Left ventricle myocardium inferior (tissue), 1 donor: Measurements from ENCODE around the gene TNFSF4. TPM values are rescaled to one million over a fixed set of nuclear protein-coding genes. Genes with fewer than 3 reads are reported as not detected.

ENCODE experiments used
- DNase-seq: peaks from one replicate; pipeline ENCODE4 v3.0.0-alpha.2; 2020
- H3K27ac ChIP-seq: fragments of 200-600 bp; replicated peaks from 2 replicates; pipeline ENCODE4 v1.8.0; 2021
- H3K27me3 ChIP-seq: fragments of 200-600 bp; 2 replicates; pipeline ENCODE4 v1.8.0; 2021; ENCODE audit warnings: low read depth
- H3K36me3 ChIP-seq: fragments of 200-600 bp; 2 replicates; pipeline ENCODE4 v1.8.0; 2021
- H3K4me1 ChIP-seq: fragments of 200-600 bp; 2 replicates; pipeline ENCODE4 v1.8.0; 2021
- H3K4me3 ChIP-seq: fragments of 200-600 bp; 2 replicates; pipeline ENCODE4 v1.8.0; 2021; ENCODE audit warnings: mild to moderate bottlenecking, moderate library complexity
- H3K9me3 ChIP-seq: fragments of 200-600 bp; replicated peaks from 2 replicates; pipeline ENCODE4 v1.8.0; 2021
- intact Hi-C: fragments of 100-400 bp; cut with micrococcal nuclease; formaldehyde crosslinking; loops from one replicate; pipeline ENCODE4 v1.11.0; 2022
- total RNA-seq: library from RNA; stranded (reverse); fragmentation: NEBNext Ultra II Directional; extraction: Animal tissue kit (Norgen Biotek cat#: 25700); gene quantifications from one replicate; pipeline ENCODE4 v1.2.1, GENCODE V29; 2021
- TF ChIP-seq, protein P1 (sequence below): fragments of 200-600 bp; IDR thresholded peaks from 2 replicates; pipeline ENCODE4 v1.8.0; 2021; ENCODE audit warnings: antibody characterized with exemption, mild to moderate bottlenecking, borderline replicate concordance
- donor health status: DM: no; HTN: yes; CAD: no; lungs with severe emphysema.

Gene TNFSF4
- total RNA-seq, 1 donor from 2014 or later, result 0.44 TPM

- Histone ChIP-seq H3K27me3 (no peaks in the 10 kb centered on the region), H3K36me3 (no peaks in the 10 kb centered on the region), H3K4me1 (peaks cover 44% of the 10 kb centered on the region), H3K9me3 (no peaks in the 10 kb centered on the region), H3K4me3 (no peak overlapping the region), H3K27ac (no peak overlapping the region)
- no peak for DNase-seq
- TF ChIP-seq, protein P1, sequence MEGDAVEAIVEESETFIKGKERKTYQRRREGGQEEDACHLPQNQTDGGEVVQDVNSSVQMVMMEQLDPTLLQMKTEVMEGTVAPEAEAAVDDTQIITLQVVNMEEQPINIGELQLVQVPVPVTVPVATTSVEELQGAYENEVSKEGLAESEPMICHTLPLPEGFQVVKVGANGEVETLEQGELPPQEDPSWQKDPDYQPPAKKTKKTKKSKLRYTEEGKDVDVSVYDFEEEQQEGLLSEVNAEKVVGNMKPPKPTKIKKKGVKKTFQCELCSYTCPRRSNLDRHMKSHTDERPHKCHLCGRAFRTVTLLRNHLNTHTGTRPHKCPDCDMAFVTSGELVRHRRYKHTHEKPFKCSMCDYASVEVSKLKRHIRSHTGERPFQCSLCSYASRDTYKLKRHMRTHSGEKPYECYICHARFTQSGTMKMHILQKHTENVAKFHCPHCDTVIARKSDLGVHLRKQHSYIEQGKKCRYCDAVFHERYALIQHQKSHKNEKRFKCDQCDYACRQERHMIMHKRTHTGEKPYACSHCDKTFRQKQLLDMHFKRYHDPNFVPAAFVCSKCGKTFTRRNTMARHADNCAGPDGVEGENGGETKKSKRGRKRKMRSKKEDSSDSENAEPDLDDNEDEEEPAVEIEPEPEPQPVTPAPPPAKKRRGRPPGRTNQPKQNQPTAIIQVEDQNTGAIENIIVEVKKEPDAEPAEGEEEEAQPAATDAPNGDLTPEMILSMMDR, result no peak
- intact Hi-C loops, result no loop called here
These were observed 3.2 kb upstream of the TNFSF4 start for GRCh38 chr1:173210283-173210682.

DNA sequence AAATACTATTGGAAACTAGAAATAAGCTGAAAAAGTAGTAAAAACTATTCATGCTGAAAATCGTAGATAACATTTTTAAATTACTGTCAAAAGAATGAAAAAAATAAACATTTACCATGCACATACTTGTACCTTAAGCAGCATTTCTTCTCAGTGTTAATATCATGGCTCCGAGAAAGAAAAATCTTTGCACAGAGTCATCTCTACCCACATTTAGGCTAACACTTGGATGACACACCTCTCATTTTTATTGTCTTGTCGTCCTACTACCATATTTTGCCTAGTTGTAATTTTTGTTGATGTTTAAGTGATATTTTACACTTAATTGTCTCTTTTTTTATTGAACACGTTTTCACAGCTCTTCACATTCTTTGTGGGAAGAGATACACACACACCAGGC is 1.7 kb upstream of the TNFSF4 start:
- no peaks in the 10 kb centered on the region for H3K9me3 ChIP-seq
- no peaks in the 10 kb centered on the region for H3K27me3 ChIP-seq
- no peak overlapping the region for H3K27ac ChIP-seq
- no peaks in the 10 kb centered on the region for H3K36me3 ChIP-seq
- no peak overlapping the region for H3K4me3 ChIP-seq
- no peak for DNase-seq
- H3K4me1 ChIP-seq, result peaks cover 49% of the 10 kb centered on the region
- intact Hi-C loops, result no loop called here
- TF ChIP-seq, protein P1, result no peak

DNA sequence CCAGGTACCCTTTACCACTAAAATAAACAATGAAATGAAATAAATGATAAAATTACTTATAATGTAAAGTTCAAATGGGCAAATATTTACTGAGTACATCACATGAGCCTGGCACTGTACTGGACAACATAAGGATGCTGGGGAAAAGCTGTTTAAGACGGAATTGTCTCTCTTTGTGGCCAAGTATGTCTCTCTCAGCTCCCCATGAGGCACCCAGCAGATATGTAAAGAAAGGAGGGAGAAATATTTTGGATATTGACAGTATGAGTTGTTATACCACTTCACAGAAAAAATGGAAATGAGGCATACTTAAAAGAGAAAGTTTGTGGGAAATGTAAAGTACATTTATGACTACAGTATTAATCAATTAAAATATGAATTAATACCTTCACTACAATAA is 1.0 kb upstream of the TNFSF4 start:
- H3K27ac ChIP-seq, result no peak overlapping the region
- H3K27me3 ChIP-seq, result no peaks in the 10 kb centered on the region
- H3K36me3 ChIP-seq, result no peaks in the 10 kb centered on the region
- H3K9me3 ChIP-seq, result no peaks in the 10 kb centered on the region
- TF ChIP-seq, protein P1, result no peak
- H3K4me3 ChIP-seq, result no peak overlapping the region
- peaks cover 49% of the 10 kb centered on the region for H3K4me1 ChIP-seq
- intact Hi-C loops, result no loop called here
- no peak for DNase-seq

DNA sequence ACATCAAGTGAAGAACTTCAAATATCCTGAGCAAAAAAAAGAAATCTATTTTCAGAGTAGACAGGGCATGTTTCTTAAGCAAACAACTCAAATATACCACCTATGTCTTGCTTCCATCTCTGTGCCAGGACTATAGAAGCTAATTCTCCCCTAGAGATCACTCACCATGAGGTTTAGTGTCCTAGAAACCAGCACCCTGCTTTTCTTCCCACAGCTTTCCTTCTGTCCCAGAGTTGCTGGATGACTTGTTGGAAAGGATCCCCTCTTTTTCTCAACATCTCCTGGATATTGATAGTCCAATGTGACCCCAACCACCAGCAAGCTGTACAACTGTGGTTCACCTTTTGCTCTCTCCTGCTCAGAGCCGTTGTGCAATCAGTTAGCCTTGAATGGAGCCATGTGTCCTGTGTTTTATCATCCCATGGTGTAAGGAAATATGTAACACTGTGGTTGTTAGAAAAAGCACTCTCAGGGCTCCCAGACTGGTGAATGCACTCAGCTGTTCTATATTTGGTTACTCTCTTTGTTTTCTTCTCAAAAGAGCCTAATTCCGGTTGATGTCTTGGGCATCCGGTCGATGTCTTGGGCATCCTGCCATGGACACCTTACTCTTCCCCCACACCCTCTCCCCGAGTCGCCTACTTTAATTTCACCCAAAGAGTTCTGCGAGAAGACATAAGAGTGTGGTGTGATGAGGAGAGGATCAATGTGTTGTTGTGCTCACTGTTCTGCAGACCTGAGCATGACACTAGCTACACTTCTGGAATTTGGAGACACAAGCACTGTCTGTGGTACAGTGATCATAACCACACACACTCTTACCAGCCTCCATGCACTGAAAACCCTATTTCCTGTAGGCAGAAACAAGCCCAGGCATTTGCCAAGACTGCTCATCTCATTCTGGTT is 1.7 kb downstream of the TNFSF4 start:
- intact Hi-C loops, result no loop called here
- Histone ChIP-seq H3K27ac (no peak overlapping the region), H3K27me3 (no peaks in the 10 kb centered on the region), H3K9me3 (no peaks in the 10 kb centered on the region), H3K4me3 (no peak overlapping the region), H3K36me3 (no peaks in the 10 kb centered on the region), H3K4me1 (peaks cover 40% of the 10 kb centered on the region)
- DNase-seq, result no peak
- TF ChIP-seq, protein P1, result no peak

GRCh38 chr1:173204693-173205092 is 2.4 kb downstream of the TNFSF4 start:
- TF ChIP-seq, protein P1, result no peak
- Histone ChIP-seq H3K27me3 (no peaks in the 10 kb centered on the region), H3K36me3 (no peaks in the 10 kb centered on the region), H3K9me3 (no peaks in the 10 kb centered on the region), H3K27ac (no peak overlapping the region), H3K4me1 (peaks cover 40% of the 10 kb centered on the region), H3K4me3 (no peak overlapping the region)
- no peak for DNase-seq
- intact Hi-C loops, result loop anchor here (5.0 kb wide), 2 partner anchors 377 to 462 kb away; no protein-coding TSS in a partner anchor
